HG03135 (cell line): ENCODE data around the gene CFAP46.
"Not testable (repeated sequence)": the region's sequence is repeated elsewhere in the genome, so short reads cannot be mapped to it uniquely, and the experiment has no call there.

ENCODE experiments used
- ATAC-seq: cut with Tn5 transposase; IDR thresholded peaks from one replicate; pipeline ENCODE4 v1.9.1; 2021; ENCODE audit warnings: mild to moderate bottlenecking, moderate library complexity; ENCODE audit not compliant: unreplicated experiment

Gene CFAP46

GRCh38 chr10:132901351-132901750 is 41.0 kb downstream of the CFAP46 start:
- ATAC-seq, result no peak

GRCh38 chr10:132900211-132900756 is 42.1 kb downstream of the CFAP46 start:
- no peak for ATAC-seq

GRCh38 chr10:132899751-132900065 is 42.7 kb downstream of the CFAP46 start:
- ATAC-seq, result no peak

GRCh38 chr10:132899054-132899750 is 43.2 kb downstream of the CFAP46 start:
- no peak for ATAC-seq

- ATAC-seq, result no peak
Measured at GRCh38 chr10:132898391-132899053, 43.8 kb downstream of the CFAP46 start.

GRCh38 chr10:132897516-132898381 is 44.6 kb downstream of the CFAP46 start:
- ATAC-seq, result no peak

- not testable (repeated sequence) for ATAC-seq
Measured at GRCh38 chr10:132893786-132894185, 48.6 kb downstream of the CFAP46 start.

GRCh38 chr10:132893090-132893489 is 49.3 kb downstream of the CFAP46 start:
- ATAC-seq, result no peak

- ATAC-seq, result no peak
Measured at GRCh38 chr10:132892004-132892403, 50.4 kb downstream of the CFAP46 start.

GRCh38 chr10:132891368-132891767 is 51.0 kb downstream of the CFAP46 start:
- no peak for ATAC-seq

- ATAC-seq, result no peak
Measured at GRCh38 chr10:132890301-132890700, 52.1 kb downstream of the CFAP46 start.

- no peak for ATAC-seq
Measured at GRCh38 chr10:132889556-132889955, 52.8 kb downstream of the CFAP46 start.

GRCh38 chr10:132888898-132889490 is 53.4 kb downstream of the CFAP46 start:
- ATAC-seq, result no peak

GRCh38 chr10:132888446-132888845 is 53.9 kb downstream of the CFAP46 start:
- ATAC-seq, result not testable (repeated sequence)

GRCh38 chr10:132886211-132887099 is 55.9 kb downstream of the CFAP46 start:
- no peak for ATAC-seq

- no peak for ATAC-seq
Measured at GRCh38 chr10:132885451-132886210, 56.7 kb downstream of the CFAP46 start.

GRCh38 chr10:132884691-132885271 is 57.6 kb downstream of the CFAP46 start:
- ATAC-seq, result no peak

- no peak for ATAC-seq
Measured at GRCh38 chr10:132884041-132884440, 58.3 kb downstream of the CFAP46 start.

- ATAC-seq, result no peak
Measured at GRCh38 chr10:132883391-132883881, 58.9 kb downstream of the CFAP46 start.
